Activated CD4-positive, alpha-beta T cell treated with anti-CD3 and anti-CD28 coated beads, Interleukin-2, amount 50 U/mL, for 48 hours (primary cell): ENCODE results near the gene SUMF1.

Experiments used
- DNase-seq, 2 experiments: peaks; one replicate each; pipeline ENCODE4 v3.0.0-alpha.2; 2020

The SUMF1 gene

GRCh38 chr3:4411833-4412232 lies 55.2 kb downstream of the SUMF1 start:
- DNase-seq: no peak

- no peak for DNase-seq
These were observed 55.8 kb downstream of the SUMF1 start for GRCh38 chr3:4411236-4411635.

GRCh38 chr3:4410606-4411005 lies 56.5 kb downstream of the SUMF1 start:
- no peak for DNase-seq

GRCh38 chr3:4409971-4410573 lies 57.0 kb downstream of the SUMF1 start:
- DNase-seq: no peak

GRCh38 chr3:4409415-4409814 lies 57.7 kb downstream of the SUMF1 start:
- peak in 1 of 2 experiments; percentile 23 for DNase-seq

- DNase-seq: no peak
These were observed 58.1 kb downstream of the SUMF1 start for GRCh38 chr3:4408958-4409357.

- DNase-seq: no peak
These were observed 59.1 kb downstream of the SUMF1 start for GRCh38 chr3:4407941-4408340.

GRCh38 chr3:4406746-4407568 lies 60.1 kb downstream of the SUMF1 start:
- DNase-seq: no peak

- DNase-seq: no peak
These were observed 62.2 kb downstream of the SUMF1 start for GRCh38 chr3:4404881-4405280.

GRCh38 chr3:4401441-4401840 lies 65.6 kb downstream of the SUMF1 start:
- DNase-seq: peak; percentile 12 to 41

GRCh38 chr3:4399476-4399875 lies 67.6 kb downstream of the SUMF1 start:
- DNase-seq: no peak

GRCh38 chr3:4398941-4399245 lies 68.2 kb downstream of the SUMF1 start:
- no peak for DNase-seq

- DNase-seq: no peak
These were observed 68.7 kb downstream of the SUMF1 start for GRCh38 chr3:4398120-4398940.

GRCh38 chr3:4397466-4397865 lies 69.6 kb downstream of the SUMF1 start:
- DNase-seq: no peak

GRCh38 chr3:4396542-4396941 lies 70.5 kb downstream of the SUMF1 start:
- no peak for DNase-seq

GRCh38 chr3:4396006-4396405 lies 71.1 kb downstream of the SUMF1 start:
- DNase-seq: no peak

- DNase-seq: no peak
These were observed 71.6 kb downstream of the SUMF1 start for GRCh38 chr3:4395448-4395847.

- no peak for DNase-seq
These were observed 72.5 kb downstream of the SUMF1 start for GRCh38 chr3:4394567-4394966.

- DNase-seq: peak; percentile 16 to 28
These were observed 73.0 kb downstream of the SUMF1 start for GRCh38 chr3:4394048-4394447.

GRCh38 chr3:4392992-4393391 lies 74.1 kb downstream of the SUMF1 start:
- no peak for DNase-seq

GRCh38 chr3:4387210-4388204 lies 79.6 kb downstream of the SUMF1 start:
- DNase-seq: no peak

- DNase-seq: no peak
These were observed 81.9 kb downstream of the SUMF1 start for GRCh38 chr3:4385201-4385600.

GRCh38 chr3:4380013-4380412 lies 87.1 kb downstream of the SUMF1 start:
- DNase-seq: no peak
